Smooth muscle cell (in vitro differentiated cells): ENCODE measurements around the gene PTPDC1. TPM values are rescaled to one million over a fixed set of nuclear protein-coding genes. Genes with fewer than 3 reads are reported as not detected.

Source experiments
- DNase-seq: peaks from one replicate; lab custom pipeline; 2025; ENCODE audit not compliant: unreplicated experiment; lab: John Stamatoyannopoulos, UW
- H2AFZ ChIP-seq: fragments of 200-600 bp; sonication (generic); 2 replicates; pipeline ENCODE4 v1.6.0; 2016; ENCODE audit warnings: antibody characterized with exemption, low read depth, mild to moderate bottlenecking
- H3F3A ChIP-seq: fragments of 200-600 bp; sonication (generic); 2 replicates; pipeline ENCODE4 v1.6.0; 2017; ENCODE audit warnings: antibody characterized with exemption, low read depth
- H3K27ac ChIP-seq: fragments of 200-600 bp; sonication (generic); 2 replicates; pipeline ENCODE4 v1.5.1; 2016; ENCODE audit warnings: low read depth, mild to moderate bottlenecking
- H3K27me3 ChIP-seq: fragments of 200-600 bp; sonication (generic); 2 replicates; pipeline ENCODE4 v1.6.1; 2016; ENCODE audit warnings: low read depth, mild to moderate bottlenecking
- H3K36me3 ChIP-seq: fragments of 200-600 bp; sonication (generic); 2 replicates; pipeline ENCODE4 v1.5.1; 2016; ENCODE audit warnings: low read depth
- H3K4me1 ChIP-seq: fragments of 200-600 bp; sonication (generic); 2 replicates; pipeline ENCODE4 v1.5.1; 2016; ENCODE audit warnings: low read depth
- H3K4me2 ChIP-seq: fragments of 200-600 bp; sonication (generic); 2 replicates; pipeline ENCODE4 v1.6.0; 2016; ENCODE audit warnings: mild to moderate bottlenecking
- H3K4me3 ChIP-seq: fragments of 200-600 bp; sonication (generic); 2 replicates; pipeline ENCODE4 v1.5.1; 2016; ENCODE audit warnings: mild to moderate bottlenecking
- H3K79me2 ChIP-seq: fragments of 200-600 bp; sonication (generic); 2 replicates; pipeline ENCODE4 v1.6.0; 2016; ENCODE audit warnings: low read depth, mild to moderate bottlenecking
- H3K9ac ChIP-seq: fragments of 200-600 bp; sonication (generic); 2 replicates; pipeline ENCODE4 v1.6.0; 2016; ENCODE audit warnings: low read depth
- H3K9me3 ChIP-seq: fragments of 200-600 bp; sonication (generic); replicated peaks from 2 replicates; pipeline ENCODE4 v1.5.1; 2016; ENCODE audit warnings: low read depth
- H4K20me1 ChIP-seq: fragments of 200-600 bp; sonication (generic); 2 replicates; pipeline ENCODE4 v1.6.0; 2016; ENCODE audit warnings: low read depth
- CTCF ChIP-seq: fragments of 200-600 bp; sonication (generic); IDR thresholded peaks from 2 replicates; pipeline ENCODE4 v1.5.1; 2017; ENCODE audit warnings: borderline replicate concordance, mild to moderate bottlenecking, antibody characterized with exemption; ENCODE audit not compliant: insufficient read depth, poor library complexity, severe bottlenecking
- WGBS: methylation state at CpG from one replicate; pipeline ENCODE4 v1.1.7; 2016; ENCODE audit warnings: low lambda C conversion rate; 5-methylcytosine and 5-hydroxymethylcytosine counted together
- polyA plus RNA-seq: library from polyadenylated mRNA; unstranded; fragments of >200 nt; fragmentation: Nextera tagmentation; extraction: Ambion mirVana; gene quantifications from 2 replicates; pipeline ENCODE4 v1.2.1, GENCODE V29; 2016
- total RNA-seq: library from RNA; depleted of rRNA; stranded (reverse); fragments of >200 nt; gene quantifications from 2 replicates; pipeline ENCODE4 v1.2.3, GENCODE V29; 2014

The PTPDC1 gene
- total and polyA plus RNA-seq, 2 experiments from 2014 or later, result 11.0 to 19.6 TPM

- no peak overlapping the region for H3K27ac ChIP-seq
- H3K79me2 ChIP-seq, result no peaks in the 10 kb centered on the region
- no peaks in the 10 kb centered on the region for H3K4me1 ChIP-seq
- no peak overlapping the region for H3K4me3 ChIP-seq
- peak; percentile 82 for TF ChIP-seq CTCF
- H3F3A ChIP-seq, result no peaks in the 10 kb centered on the region
- peaks cover 2% of the 10 kb centered on the region for H3K36me3 ChIP-seq
- peak; percentile 8 for DNase-seq
- no peaks in the 10 kb centered on the region for H3K9me3 ChIP-seq
- H4K20me1 ChIP-seq, result peaks cover 3% of the 10 kb centered on the region
- H3K4me2 ChIP-seq, result no peak overlapping the region
- H3K9ac ChIP-seq, result no peak overlapping the region
- H3K27me3 ChIP-seq, result no peaks in the 10 kb centered on the region
- 17% methylated on average over 2 of the region's 2 CpGs for WGBS
- no peak overlapping the region for H2AFZ ChIP-seq
Observed at GRCh38 chr9:94065535-94065961, 18.7 kb upstream of the PTPDC1 start.

GRCh38 chr9:94068257-94068656 lies 16.0 kb upstream of the PTPDC1 start:
- DNase-seq, result no peak
- Histone ChIP-seq H3F3A (no peaks in the 10 kb centered on the region), H3K27ac (no peak overlapping the region), H3K4me1 (no peaks in the 10 kb centered on the region), H3K4me2 (no peak overlapping the region), H3K4me3 (no peak overlapping the region), H3K79me2 (no peaks in the 10 kb centered on the region), H3K36me3 (peaks cover 11% of the 10 kb centered on the region), H3K27me3 (no peaks in the 10 kb centered on the region), H2AFZ (no peak overlapping the region), H3K9me3 (no peaks in the 10 kb centered on the region), H3K9ac (no peak overlapping the region), H4K20me1 (peaks cover 6% of the 10 kb centered on the region)
- TF ChIP-seq CTCF, result no peak
- WGBS, result 91% methylated on average over 2 of the region's 2 CpGs

GRCh38 chr9:94076557-94076956 lies 7.7 kb upstream of the PTPDC1 start:
- H3K36me3 ChIP-seq, result no peaks in the 10 kb centered on the region
- H3F3A ChIP-seq, result no peaks in the 10 kb centered on the region
- H3K4me2 ChIP-seq, result no peak overlapping the region
- TF ChIP-seq CTCF, result no peak
- H3K4me3 ChIP-seq, result no peak overlapping the region
- H3K27ac ChIP-seq, result no peak overlapping the region
- no peak for DNase-seq
- no peaks in the 10 kb centered on the region for H3K4me1 ChIP-seq
- H3K9ac ChIP-seq, result no peak overlapping the region
- H2AFZ ChIP-seq, result no peak overlapping the region
- no peaks in the 10 kb centered on the region for H3K79me2 ChIP-seq
- 100% methylated on average over 1 of the region's 1 CpG for WGBS
- no peaks in the 10 kb centered on the region for H3K27me3 ChIP-seq
- H3K9me3 ChIP-seq, result no peaks in the 10 kb centered on the region
- peaks cover 11% of the 10 kb centered on the region for H4K20me1 ChIP-seq

GRCh38 chr9:94078086-94078485 lies 6.2 kb upstream of the PTPDC1 start:
- peaks cover under 1% of the 10 kb centered on the region for H3F3A ChIP-seq
- no peak overlapping the region for H2AFZ ChIP-seq
- WGBS, result 92% methylated on average over 2 of the region's 2 CpGs
- DNase-seq, result no peak
- H3K79me2 ChIP-seq, result no peaks in the 10 kb centered on the region
- no peak overlapping the region for H3K27ac ChIP-seq
- H3K9ac ChIP-seq, result no peak overlapping the region
- H4K20me1 ChIP-seq, result peaks cover 25% of the 10 kb centered on the region
- H3K27me3 ChIP-seq, result no peaks in the 10 kb centered on the region
- H3K4me1 ChIP-seq, result no peaks in the 10 kb centered on the region
- no peaks in the 10 kb centered on the region for H3K9me3 ChIP-seq
- no peak overlapping the region for H3K4me3 ChIP-seq
- no peak for TF ChIP-seq CTCF
- H3K36me3 ChIP-seq, result no peaks in the 10 kb centered on the region
- H3K4me2 ChIP-seq, result no peak overlapping the region
